Measurements from ENCODE around the gene AFTPH.

- TF ChIP-seq POLR2A (IDR thresholded peaks at IDR 0.05; ENCODE audit: low read length) = no peak
- TF ChIP-seq GATA1 (IDR thresholded peaks at IDR 0.05; ENCODE audit: low read depth, low read length) = no peak
These were observed 105.2 kb downstream of the AFTPH start for GRCh38 chr2:64629329-64629781.
